Thyroid gland (tissue), 4 donors: Measurements from ENCODE around the gene SLC6A19.

ENCODE experiments used
- POLR2A ChIP-seq, 2 donors: fragments of 450-650 bp; IDR thresholded peaks; one replicate each; pipeline ENCODE4 v1.6.1; 2017; ENCODE audit warnings: antibody characterized with exemption in 2 of 2, mild to moderate bottlenecking in 2 of 2, moderate library complexity in 1 of 2
- TF ChIP-seq, protein P1 (sequence below), 6 experiments: fragments of 200-600 bp in 3 of 6; fragments of 450-650 bp in 3 of 6; sonication (generic) in 3 of 6; IDR thresholded peaks; one replicate each; pipeline ENCODE4 v1.5.1; 2016 to 2019; ENCODE audit warnings: antibody characterized with exemption in 6 of 6, mild to moderate bottlenecking in 2 of 6, inconsistent platforms in 1 of 6, moderate library complexity in 1 of 6

DNA sequence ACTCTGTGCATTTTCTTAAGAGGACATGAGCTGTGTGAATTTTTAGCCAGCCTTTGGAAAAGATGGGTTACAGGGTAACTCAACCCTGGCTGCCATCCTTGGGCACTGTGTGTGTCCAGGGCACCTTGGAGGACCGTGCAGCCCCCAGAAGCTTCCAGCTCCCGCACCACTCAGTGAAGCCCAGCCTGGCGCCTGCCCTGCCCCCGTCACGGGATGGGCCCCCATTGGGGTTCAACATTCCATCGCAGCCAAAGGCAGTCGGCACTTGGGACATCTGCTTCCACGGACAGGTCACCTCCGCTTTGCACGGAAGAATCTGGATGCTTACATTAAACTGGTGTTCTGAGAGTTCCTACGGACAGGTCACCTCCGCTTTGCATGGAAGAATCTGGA is 21.9 kb downstream of the SLC6A19 start:
- TF ChIP-seq, protein P1, sequence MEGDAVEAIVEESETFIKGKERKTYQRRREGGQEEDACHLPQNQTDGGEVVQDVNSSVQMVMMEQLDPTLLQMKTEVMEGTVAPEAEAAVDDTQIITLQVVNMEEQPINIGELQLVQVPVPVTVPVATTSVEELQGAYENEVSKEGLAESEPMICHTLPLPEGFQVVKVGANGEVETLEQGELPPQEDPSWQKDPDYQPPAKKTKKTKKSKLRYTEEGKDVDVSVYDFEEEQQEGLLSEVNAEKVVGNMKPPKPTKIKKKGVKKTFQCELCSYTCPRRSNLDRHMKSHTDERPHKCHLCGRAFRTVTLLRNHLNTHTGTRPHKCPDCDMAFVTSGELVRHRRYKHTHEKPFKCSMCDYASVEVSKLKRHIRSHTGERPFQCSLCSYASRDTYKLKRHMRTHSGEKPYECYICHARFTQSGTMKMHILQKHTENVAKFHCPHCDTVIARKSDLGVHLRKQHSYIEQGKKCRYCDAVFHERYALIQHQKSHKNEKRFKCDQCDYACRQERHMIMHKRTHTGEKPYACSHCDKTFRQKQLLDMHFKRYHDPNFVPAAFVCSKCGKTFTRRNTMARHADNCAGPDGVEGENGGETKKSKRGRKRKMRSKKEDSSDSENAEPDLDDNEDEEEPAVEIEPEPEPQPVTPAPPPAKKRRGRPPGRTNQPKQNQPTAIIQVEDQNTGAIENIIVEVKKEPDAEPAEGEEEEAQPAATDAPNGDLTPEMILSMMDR (IDR thresholded peaks at IDR 0.05) = no peak
- no peak for TF ChIP-seq POLR2A (IDR thresholded peaks at IDR 0.05)
